Neutrophil (primary cell): ENCODE measurements around the gene NDUFAF2.

ENCODE experiments used
- H3K27ac ChIP-seq: fragments of 200-600 bp; sonication (generic); 2 replicates; pipeline ENCODE4 v1.5.1; 2016; ENCODE audit warnings: mild to moderate bottlenecking, moderate library complexity
- H3K27me3 ChIP-seq: fragments of 200-600 bp; sonication (generic); 2 replicates; pipeline ENCODE4 v1.6.0; 2016; ENCODE audit warnings: mild to moderate bottlenecking
- H3K36me3 ChIP-seq: fragments of 200-600 bp; sonication (generic); 2 replicates; pipeline ENCODE4 v1.5.1; 2017
- H3K4me1 ChIP-seq, 2 experiments: fragments of 200-600 bp in 1 of 2; sonication (generic) in 1 of 2; 1 replicate in 1 of 2; 2 replicates in 1 of 2; pipeline versions ENCODE4 v1.5.1 to v1.6.1; 2013 to 2016; ENCODE audit warnings: low read depth in 1 of 2, low read length in 1 of 2, mild to moderate bottlenecking in 1 of 2, moderate library complexity in 1 of 2; ENCODE audit not compliant: control insufficient read depth in 1 of 2, insufficient read depth in 1 of 2
- H3K4me3 ChIP-seq, 2 experiments: fragments of 200-600 bp in 1 of 2; sonication (generic) in 1 of 2; 1 replicate in 1 of 2; 2 replicates in 1 of 2; pipeline ENCODE4 v1.5.1; 2013 to 2016; ENCODE audit warnings: low read depth in 1 of 2, low read length in 1 of 2, mild to moderate bottlenecking in 1 of 2, moderate library complexity in 1 of 2
- H3K9me3 ChIP-seq: fragments of 200-600 bp; sonication (generic); 2 replicates; pipeline ENCODE4 v1.5.1; 2016
- TF ChIP-seq, protein P1 (sequence below): fragments of 200-600 bp; sonication (generic); IDR thresholded peaks from 2 replicates; pipeline ENCODE4 v1.5.1; 2016; ENCODE audit warnings: antibody characterized with exemption

NDUFAF2 gene

DNA sequence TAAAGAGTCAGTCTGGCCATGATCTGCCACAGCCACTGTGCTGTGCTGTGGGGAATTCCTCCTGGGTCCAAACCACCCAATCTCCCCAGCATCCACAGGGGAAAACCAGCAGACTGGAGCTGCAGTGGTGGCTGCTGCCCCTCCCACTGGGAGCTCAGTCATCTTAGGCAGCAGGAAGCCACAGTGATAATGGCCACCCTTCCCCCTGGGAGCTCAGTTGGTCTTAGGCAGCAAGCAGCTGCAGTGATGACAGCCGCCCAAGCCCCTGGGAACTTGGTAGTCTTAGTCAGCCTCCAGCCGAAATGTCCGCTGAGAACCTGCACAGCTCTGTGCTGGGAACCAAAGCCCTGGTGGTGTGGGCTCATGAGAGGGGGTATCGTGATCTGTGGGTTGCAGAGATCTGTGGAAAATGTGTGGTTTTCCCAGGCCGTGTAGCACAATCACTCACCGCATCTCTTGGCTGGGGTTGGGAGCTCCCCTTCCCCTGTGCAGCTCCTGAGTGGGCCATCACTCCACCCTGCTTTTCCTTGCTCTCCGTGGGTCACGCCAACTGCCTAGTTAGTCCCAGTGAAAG is 255.7 kb downstream of the NDUFAF2 start:
- H3K4me3 ChIP-seq: no peak overlapping the region
- H3K27me3 ChIP-seq: no peaks in the 10 kb centered on the region

DNA sequence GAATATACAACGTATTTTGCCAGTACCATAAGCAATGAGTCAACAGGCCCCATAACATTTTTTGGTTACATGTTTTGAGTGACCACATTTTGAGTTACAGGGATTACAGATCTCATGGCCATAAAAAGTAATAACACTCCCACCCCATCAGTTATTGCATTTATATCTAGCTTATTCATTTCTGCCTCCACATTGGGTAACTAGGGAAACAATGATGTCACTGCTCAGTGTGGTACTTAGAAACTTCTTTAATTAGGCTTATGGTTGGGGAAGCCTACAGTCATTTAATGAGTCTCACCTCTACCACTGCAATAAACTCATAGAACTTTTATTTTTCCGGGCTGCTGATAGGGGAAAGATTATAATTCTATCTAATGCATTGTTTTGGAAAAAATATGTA is 257.2 kb downstream of the NDUFAF2 start:
- Histone ChIP-seq H3K4me1 (no peaks in the 10 kb centered on the region), H3K4me3 (no peak overlapping the region), H3K27me3 (no peaks in the 10 kb centered on the region), H3K9me3 (no peaks in the 10 kb centered on the region), H3K36me3 (no peaks in the 10 kb centered on the region), H3K27ac (no peak overlapping the region)
- TF ChIP-seq, protein P1, sequence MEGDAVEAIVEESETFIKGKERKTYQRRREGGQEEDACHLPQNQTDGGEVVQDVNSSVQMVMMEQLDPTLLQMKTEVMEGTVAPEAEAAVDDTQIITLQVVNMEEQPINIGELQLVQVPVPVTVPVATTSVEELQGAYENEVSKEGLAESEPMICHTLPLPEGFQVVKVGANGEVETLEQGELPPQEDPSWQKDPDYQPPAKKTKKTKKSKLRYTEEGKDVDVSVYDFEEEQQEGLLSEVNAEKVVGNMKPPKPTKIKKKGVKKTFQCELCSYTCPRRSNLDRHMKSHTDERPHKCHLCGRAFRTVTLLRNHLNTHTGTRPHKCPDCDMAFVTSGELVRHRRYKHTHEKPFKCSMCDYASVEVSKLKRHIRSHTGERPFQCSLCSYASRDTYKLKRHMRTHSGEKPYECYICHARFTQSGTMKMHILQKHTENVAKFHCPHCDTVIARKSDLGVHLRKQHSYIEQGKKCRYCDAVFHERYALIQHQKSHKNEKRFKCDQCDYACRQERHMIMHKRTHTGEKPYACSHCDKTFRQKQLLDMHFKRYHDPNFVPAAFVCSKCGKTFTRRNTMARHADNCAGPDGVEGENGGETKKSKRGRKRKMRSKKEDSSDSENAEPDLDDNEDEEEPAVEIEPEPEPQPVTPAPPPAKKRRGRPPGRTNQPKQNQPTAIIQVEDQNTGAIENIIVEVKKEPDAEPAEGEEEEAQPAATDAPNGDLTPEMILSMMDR: no peak

More for the DNA sequence above, 255.7 kb downstream of the NDUFAF2 start:
- Histone ChIP-seq H3K27ac (no peak overlapping the region), H3K36me3 (no peaks in the 10 kb centered on the region), H3K4me1 (no peaks in the 10 kb centered on the region), H3K9me3 (no peaks in the 10 kb centered on the region)
- TF ChIP-seq, protein P1: no peak
